Smooth muscle cell (in vitro differentiated cells): Measurements from ENCODE around the gene ARID1B. TPM values are rescaled to one million over a fixed set of nuclear protein-coding genes. Genes with fewer than 3 reads are reported as not detected.
A peak's percentile ranks its signal among the peaks of the same experiment; 100 is the strongest.

ENCODE experiments used
- DNase-seq: peaks from one replicate; lab custom pipeline; 2025; ENCODE audit not compliant: unreplicated experiment; lab: John Stamatoyannopoulos, UW
- H2AFZ ChIP-seq: fragments of 200-600 bp; sonication (generic); 2 replicates; pipeline ENCODE4 v1.6.0; 2016; ENCODE audit warnings: antibody characterized with exemption, low read depth, mild to moderate bottlenecking
- H3F3A ChIP-seq: fragments of 200-600 bp; sonication (generic); 2 replicates; pipeline ENCODE4 v1.6.0; 2017; ENCODE audit warnings: antibody characterized with exemption, low read depth
- H3K27ac ChIP-seq: fragments of 200-600 bp; sonication (generic); 2 replicates; pipeline ENCODE4 v1.5.1; 2016; ENCODE audit warnings: low read depth, mild to moderate bottlenecking
- H3K27me3 ChIP-seq: fragments of 200-600 bp; sonication (generic); 2 replicates; pipeline ENCODE4 v1.6.1; 2016; ENCODE audit warnings: low read depth, mild to moderate bottlenecking
- H3K36me3 ChIP-seq: fragments of 200-600 bp; sonication (generic); 2 replicates; pipeline ENCODE4 v1.5.1; 2016; ENCODE audit warnings: low read depth
- H3K4me1 ChIP-seq: fragments of 200-600 bp; sonication (generic); 2 replicates; pipeline ENCODE4 v1.5.1; 2016; ENCODE audit warnings: low read depth
- H3K4me2 ChIP-seq: fragments of 200-600 bp; sonication (generic); 2 replicates; pipeline ENCODE4 v1.6.0; 2016; ENCODE audit warnings: mild to moderate bottlenecking
- H3K4me3 ChIP-seq: fragments of 200-600 bp; sonication (generic); 2 replicates; pipeline ENCODE4 v1.5.1; 2016; ENCODE audit warnings: mild to moderate bottlenecking
- H3K79me2 ChIP-seq: fragments of 200-600 bp; sonication (generic); 2 replicates; pipeline ENCODE4 v1.6.0; 2016; ENCODE audit warnings: low read depth, mild to moderate bottlenecking
- H3K9ac ChIP-seq: fragments of 200-600 bp; sonication (generic); 2 replicates; pipeline ENCODE4 v1.6.0; 2016; ENCODE audit warnings: low read depth
- H3K9me3 ChIP-seq: fragments of 200-600 bp; sonication (generic); replicated peaks from 2 replicates; pipeline ENCODE4 v1.5.1; 2016; ENCODE audit warnings: low read depth
- H4K20me1 ChIP-seq: fragments of 200-600 bp; sonication (generic); 2 replicates; pipeline ENCODE4 v1.6.0; 2016; ENCODE audit warnings: low read depth
- WGBS: methylation state at CpG from one replicate; pipeline ENCODE4 v1.1.7; 2016; ENCODE audit warnings: low lambda C conversion rate; 5-methylcytosine and 5-hydroxymethylcytosine counted together
- polyA plus RNA-seq: library from polyadenylated mRNA; unstranded; fragments of >200 nt; fragmentation: Nextera tagmentation; extraction: Ambion mirVana; gene quantifications from 2 replicates; pipeline ENCODE4 v1.2.1, GENCODE V29; 2016
- total RNA-seq: library from RNA; depleted of rRNA; stranded (reverse); fragments of >200 nt; gene quantifications from 2 replicates; pipeline ENCODE4 v1.2.3, GENCODE V29; 2014
- TF ChIP-seq, protein P1 (sequence below): fragments of 200-600 bp; sonication (generic); IDR thresholded peaks from 2 replicates; pipeline ENCODE4 v1.5.1; 2017; ENCODE audit warnings: borderline replicate concordance, mild to moderate bottlenecking, antibody characterized with exemption; ENCODE audit not compliant: insufficient read depth, poor library complexity, severe bottlenecking

ARID1B gene
- total and polyA plus RNA-seq, 2 experiments from 2014 or later = 30.1 to 65.4 TPM

DNA sequence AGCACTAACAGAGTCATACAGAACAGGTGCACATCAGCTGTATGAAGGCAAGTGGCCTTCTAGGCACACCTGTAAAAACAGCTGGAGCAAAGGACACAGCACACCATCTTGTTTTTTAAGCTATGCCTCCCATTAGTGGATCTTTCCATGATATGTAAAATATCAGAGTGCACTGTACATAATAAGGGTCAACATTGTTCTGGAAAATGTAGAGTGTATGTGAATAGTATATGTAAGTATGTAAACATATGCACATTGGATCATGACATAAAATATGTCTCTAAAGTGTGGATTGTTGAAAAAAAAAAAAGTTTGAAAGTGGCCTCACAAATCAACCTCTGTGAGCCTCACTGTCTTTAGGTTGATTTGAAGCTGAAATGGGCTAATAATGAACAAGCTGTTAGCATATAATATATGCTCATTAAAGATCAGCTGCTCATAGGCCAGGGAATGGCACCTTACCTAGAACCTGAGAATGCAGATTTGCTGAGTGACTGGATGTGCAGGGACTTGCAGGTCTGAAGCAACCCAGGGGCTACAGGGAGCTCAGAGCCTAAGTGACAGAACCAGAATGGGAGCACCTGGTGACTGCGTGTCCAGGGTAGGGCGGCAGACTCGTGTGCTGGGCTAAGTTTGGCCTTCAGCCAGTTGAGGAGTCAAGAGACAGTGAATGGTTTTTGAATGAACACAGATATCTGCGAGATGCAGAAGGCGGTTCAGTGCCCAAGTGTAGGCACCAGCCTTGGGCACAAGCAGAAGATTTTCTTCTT is 347.5 kb downstream of the ARID1B start:
- Histone ChIP-seq H3K4me3 (no peak overlapping the region), H3K4me1 (no peaks in the 10 kb centered on the region), H3K9ac (no peak overlapping the region), H2AFZ (no peak overlapping the region), H3K9me3 (no peaks in the 10 kb centered on the region), H3K27me3 (no peaks in the 10 kb centered on the region), H3K79me2 (peaks cover 11% of the 10 kb centered on the region), H3K27ac (no peak overlapping the region), H4K20me1 (peaks cover 18% of the 10 kb centered on the region), H3F3A (no peaks in the 10 kb centered on the region), H3K4me2 (no peak overlapping the region), H3K36me3 (no peaks in the 10 kb centered on the region)
- 89% methylated on average over 5 of the region's 5 CpGs for WGBS
- TF ChIP-seq, protein P1, sequence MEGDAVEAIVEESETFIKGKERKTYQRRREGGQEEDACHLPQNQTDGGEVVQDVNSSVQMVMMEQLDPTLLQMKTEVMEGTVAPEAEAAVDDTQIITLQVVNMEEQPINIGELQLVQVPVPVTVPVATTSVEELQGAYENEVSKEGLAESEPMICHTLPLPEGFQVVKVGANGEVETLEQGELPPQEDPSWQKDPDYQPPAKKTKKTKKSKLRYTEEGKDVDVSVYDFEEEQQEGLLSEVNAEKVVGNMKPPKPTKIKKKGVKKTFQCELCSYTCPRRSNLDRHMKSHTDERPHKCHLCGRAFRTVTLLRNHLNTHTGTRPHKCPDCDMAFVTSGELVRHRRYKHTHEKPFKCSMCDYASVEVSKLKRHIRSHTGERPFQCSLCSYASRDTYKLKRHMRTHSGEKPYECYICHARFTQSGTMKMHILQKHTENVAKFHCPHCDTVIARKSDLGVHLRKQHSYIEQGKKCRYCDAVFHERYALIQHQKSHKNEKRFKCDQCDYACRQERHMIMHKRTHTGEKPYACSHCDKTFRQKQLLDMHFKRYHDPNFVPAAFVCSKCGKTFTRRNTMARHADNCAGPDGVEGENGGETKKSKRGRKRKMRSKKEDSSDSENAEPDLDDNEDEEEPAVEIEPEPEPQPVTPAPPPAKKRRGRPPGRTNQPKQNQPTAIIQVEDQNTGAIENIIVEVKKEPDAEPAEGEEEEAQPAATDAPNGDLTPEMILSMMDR = no peak
- no peak for DNase-seq

DNA sequence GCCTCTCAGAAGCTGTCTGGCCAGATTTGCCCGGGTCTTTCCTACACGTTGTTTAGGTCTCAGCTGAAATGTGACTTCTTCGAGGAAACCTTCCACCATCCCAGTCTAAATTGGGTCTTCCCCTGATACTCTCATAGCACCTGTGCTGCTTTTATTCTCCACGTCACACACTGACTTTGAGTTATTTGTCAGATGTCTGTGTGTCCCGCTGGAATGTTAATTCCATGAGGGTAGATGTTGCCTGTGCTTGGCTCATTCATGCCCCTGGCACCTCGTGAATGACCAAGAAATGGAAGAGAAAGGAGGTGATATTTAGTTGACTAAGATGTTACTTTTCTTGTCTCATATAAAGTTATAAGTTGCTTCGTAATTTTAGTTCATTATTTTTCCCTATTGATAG is 348.4 kb downstream of the ARID1B start:
- Histone ChIP-seq H4K20me1 (peaks cover 19% of the 10 kb centered on the region), H3F3A (no peaks in the 10 kb centered on the region), H3K27me3 (no peaks in the 10 kb centered on the region), H3K4me2 (peak overlapping the region; percentile 32), H3K9me3 (no peaks in the 10 kb centered on the region), H3K4me1 (no peaks in the 10 kb centered on the region), H3K36me3 (no peaks in the 10 kb centered on the region), H2AFZ (no peak overlapping the region), H3K4me3 (no peak overlapping the region), H3K27ac (peak overlapping the region; percentile 62), H3K79me2 (peaks cover 7% of the 10 kb centered on the region), H3K9ac (no peak overlapping the region)
- 83% methylated on average over 7 of the region's 7 CpGs for WGBS
- TF ChIP-seq, protein P1 = no peak
- DNase-seq = no peak

GRCh38 chr6:157126183-157127098 is 349.3 kb downstream of the ARID1B start:
- H3F3A ChIP-seq = no peaks in the 10 kb centered on the region
- H3K9me3 ChIP-seq = no peaks in the 10 kb centered on the region
- no peak overlapping the region for H2AFZ ChIP-seq
- WGBS = 76% methylated on average over 11 of the region's 11 CpGs
- H3K4me3 ChIP-seq = no peak overlapping the region
- no peak for DNase-seq
- TF ChIP-seq, protein P1 = no peak
- H3K9ac ChIP-seq = no peak overlapping the region
- no peaks in the 10 kb centered on the region for H3K27me3 ChIP-seq
- no peaks in the 10 kb centered on the region for H3K36me3 ChIP-seq
- H3K27ac ChIP-seq = peak overlapping the region; percentile 62
- peaks cover 20% of the 10 kb centered on the region for H4K20me1 ChIP-seq
- peak overlapping the region; percentile 32 for H3K4me2 ChIP-seq
- no peaks in the 10 kb centered on the region for H3K4me1 ChIP-seq
- peaks cover 7% of the 10 kb centered on the region for H3K79me2 ChIP-seq
